CD4-positive, alpha-beta T cell treated with Interleukin-17A for 4 hours (primary cell): ENCODE data around the gene ALDH1L1.
A peak's percentile ranks its signal among the peaks of the same experiment; 100 is the strongest.

Experiments used
- DNase-seq: peaks from one replicate; pipeline ENCODE4 v3.0.0-alpha.2; 2020; ENCODE audit warnings: mixed read lengths

ALDH1L1 gene

DNA sequence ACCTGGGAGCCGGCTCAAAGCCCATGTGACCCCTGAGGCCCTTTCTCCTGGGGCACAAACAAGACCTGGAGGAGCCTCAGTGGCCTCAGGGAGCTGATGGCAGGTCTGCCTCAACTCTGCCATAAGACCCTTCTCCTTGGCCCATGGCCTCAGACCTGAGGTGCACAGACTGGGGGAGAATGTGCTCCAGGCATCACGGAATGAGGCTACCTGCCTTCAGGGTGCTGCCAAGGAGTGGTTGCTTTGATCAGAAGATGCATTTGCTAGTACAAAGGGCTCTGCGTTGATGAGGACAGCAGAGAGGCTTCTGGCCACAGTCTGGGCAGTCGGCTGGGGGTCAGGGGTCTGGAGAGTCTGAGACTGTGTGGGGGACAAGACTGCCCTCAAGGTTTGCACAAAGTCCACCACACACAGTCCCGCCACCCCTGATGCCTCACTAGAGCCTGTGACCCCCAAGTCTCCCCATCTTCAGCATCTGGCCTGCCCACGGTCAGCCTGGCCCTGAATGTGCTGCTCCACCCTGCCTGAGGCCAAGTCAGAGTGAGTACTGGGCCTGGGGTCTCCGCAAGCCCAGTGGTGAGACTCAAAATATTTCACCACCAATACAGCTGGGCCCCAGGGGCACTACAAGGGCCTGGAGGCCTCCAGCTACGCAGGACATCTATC, 26.6 kb downstream of the ALDH1L1 start:
- DNase-seq = no peak

- no peak for DNase-seq
Observed at GRCh38 chr3:126152901-126153694, 27.3 kb downstream of the ALDH1L1 start.

DNA sequence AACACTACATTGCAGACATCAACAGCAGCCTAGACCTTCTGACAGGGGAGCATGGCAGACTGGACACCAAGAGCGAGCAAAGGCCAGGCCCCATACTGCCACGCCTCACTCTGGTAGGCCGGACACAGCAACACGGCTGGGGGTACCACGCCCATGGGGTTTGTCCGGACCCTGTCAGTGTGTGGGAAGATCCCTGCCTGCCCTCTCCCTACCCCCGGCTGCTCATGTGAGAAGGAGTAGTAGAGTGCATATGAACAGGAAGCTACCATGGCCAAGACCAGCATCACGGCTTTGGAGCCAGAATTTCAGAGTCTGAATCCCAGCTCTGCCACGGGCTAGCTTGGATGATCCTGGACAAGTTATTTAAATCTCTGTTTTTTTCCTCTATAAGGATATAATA, 27.9 kb downstream of the ALDH1L1 start:
- no peak for DNase-seq

DNA sequence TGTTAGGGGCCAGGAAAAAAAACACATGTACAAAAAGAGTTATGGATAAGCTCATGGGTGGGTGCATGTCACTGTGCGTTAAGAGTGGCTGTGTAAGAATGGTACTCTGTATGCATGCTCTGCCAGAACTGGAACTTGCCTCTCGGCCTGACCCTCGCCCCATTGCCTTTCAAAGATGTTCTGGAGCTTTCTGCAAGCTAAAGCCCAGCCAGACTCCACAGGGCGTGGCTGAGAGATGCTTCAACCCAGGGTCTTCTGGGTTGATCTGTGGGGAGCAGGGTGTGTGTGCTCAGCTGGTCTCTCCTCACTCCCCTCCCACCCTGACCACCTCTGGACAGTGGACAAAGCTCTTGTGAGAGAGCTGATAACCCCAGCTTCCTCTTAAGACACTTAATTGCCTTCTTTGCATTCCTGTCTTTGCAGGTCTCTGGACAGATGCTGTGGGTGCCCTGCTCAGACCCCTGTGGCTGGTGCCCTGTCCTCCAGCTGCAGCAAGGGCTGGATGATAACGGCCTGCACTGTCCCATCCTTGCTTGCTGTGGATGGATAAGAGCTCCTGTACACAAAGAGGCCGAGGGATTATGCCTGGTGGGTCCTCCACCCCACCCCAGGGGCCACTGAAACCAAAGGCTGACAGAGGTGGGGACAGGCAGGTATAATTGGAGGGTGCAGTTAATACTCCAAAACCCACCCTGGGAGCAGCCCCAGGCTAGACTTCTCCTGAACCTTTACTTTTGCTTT, 28.7 kb downstream of the ALDH1L1 start:
- DNase-seq = no peak

DNA sequence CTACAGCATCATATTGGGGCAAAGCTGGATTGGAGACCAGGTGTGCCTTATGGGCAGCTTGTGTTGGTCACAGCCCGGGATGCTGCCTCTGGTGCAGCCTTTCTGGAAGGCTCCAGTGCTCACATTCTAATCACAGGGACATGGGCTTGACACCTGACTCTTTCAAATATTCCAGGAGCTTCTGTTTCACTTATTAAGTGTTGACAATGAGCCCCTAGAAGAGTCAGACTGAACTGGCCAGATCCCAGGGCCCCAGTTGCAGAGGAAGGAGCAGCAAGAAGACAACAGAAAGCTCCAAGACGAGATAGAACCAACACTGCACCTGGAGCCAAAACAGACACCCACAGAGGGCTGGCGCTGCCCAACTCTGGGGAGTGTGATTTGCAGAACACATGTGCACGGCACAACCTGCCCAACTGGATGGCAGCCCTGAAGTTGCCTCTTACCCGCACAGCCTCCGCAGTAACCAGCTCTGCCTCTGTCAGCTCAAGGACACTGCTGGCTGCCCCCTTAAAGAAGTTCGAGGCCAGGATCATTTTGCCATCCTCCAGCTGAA, 30.3 kb downstream of the ALDH1L1 start:
- DNase-seq = no peak

DNA sequence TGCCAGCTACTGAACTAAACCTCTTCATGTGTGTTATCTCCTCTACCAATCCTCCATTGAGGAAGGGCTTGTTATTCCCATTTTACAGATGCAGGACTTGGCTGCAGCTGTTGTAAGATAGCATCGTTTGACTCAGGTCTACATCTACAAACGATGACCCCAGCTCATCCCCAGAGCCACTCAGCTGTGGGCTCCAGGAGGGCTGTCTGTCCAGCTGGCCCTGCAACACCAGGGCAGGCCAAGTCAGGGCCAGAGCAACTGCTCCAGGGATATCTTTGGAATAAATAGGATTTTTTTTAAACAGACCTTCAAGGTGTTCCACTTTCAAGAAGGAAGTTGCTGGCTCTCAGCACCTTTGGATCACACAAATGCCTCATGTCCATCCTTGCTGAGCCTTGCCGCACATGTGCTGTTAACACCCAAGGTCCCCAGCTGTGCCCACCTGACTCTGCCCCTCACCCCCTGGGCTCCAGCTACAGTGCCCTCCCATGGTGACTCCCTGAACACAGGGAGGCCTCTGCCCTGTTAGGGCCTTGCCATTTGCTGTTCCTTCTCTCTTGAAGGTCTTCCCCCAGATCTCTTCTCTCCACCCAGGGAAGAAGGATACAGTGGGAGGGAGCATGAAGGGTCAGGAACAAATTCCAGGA, 31.0 kb downstream of the ALDH1L1 start:
- no peak for DNase-seq

DNA sequence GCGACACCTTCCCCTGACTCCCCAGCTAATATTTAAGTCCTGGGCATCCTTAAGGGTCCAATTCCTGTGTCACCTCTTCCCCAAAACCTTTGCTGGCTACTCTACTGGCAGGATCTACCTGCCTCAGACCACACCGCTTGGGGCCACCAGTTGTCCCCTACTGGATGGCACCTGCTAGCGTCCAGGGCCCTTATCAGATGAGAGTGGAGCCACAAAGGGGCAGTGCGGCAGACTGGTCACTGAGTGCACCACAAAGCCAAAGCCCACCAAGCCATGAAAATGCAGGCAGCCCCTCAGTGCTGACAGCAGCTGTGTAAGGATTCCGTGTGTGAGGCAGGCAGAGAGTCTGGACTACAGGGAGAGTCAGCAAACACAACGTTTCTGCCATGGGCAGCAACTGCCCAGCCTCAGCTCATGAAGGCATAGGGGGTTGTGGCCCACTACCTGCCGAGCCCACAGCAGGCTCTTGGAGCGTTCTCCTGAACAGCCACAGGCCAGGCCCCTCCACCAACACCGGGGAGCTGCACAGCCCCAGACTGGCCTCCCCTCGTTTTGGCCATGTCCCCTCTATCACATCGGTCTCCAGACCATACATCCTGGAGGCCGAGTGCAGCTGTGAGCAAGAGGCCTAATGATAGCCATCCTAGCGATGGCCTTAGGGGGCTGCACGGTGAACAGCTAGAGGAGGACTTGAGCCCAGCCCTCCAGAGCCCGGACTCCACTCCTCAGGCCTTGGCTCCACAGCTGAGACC, 32.3 kb downstream of the ALDH1L1 start:
- DNase-seq = no peak

- DNase-seq = no peak
Observed at GRCh38 chr3:126147147-126147931, 33.0 kb downstream of the ALDH1L1 start.

GRCh38 chr3:126146525-126147146, 33.8 kb downstream of the ALDH1L1 start:
- no peak for DNase-seq

DNA sequence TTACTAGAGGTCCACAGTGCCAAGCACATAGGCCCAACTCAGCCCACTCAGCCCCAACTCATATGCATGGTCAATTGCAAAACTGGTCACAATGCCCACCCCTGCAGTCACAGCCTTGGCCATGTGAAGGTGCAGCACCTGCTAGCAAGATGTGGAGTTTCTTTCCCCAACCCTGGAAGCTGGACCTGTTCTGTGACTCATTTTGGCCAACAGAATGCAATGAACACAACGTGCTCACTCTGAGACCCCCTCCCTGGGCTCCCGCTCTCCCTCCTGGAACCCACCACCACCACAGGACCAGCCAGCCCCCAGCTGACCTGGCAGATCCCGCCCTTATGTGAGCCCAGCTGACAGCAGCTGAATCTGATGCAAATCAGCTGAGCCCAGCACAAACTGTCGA, 34.4 kb downstream of the ALDH1L1 start:
- no peak for DNase-seq

- DNase-seq = no peak
Observed at GRCh38 chr3:126142652-126143051, 37.7 kb downstream of the ALDH1L1 start.

DNA sequence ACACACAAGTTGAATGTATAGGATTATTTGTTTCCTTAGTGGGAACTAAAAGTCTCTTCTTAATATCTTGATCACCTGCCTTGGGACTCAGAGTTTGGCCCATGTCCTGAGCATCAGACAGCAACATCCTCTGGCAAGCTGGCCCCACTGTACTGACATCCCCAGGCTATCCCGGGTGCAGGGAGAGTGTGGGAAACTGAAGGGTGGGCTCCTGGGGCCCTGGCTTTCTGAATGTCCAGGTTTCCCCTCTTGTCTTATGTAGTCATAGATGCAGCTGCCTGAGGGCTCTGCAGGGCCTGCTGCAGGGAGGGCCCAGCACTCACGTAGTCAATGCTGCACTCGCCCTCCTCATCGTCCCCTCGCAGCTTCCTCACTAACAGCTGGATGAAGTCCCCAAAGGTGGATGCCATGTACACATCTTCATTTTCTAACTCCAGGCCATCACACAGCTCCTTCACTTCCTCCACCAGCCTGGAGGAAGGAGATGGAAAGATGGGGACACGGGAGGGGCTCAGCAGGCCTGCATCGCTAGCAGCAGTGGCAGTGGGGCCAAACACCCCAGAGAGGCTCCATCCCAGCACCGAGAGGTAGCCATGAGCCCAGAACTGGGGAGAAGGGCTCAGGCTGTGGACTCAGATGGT, 42.8 kb downstream of the ALDH1L1 start:
- no peak for DNase-seq

- DNase-seq = no peak
Observed at GRCh38 chr3:126136428-126137220, 43.8 kb downstream of the ALDH1L1 start.

- DNase-seq = no peak
Observed at GRCh38 chr3:126135406-126136076, 44.8 kb downstream of the ALDH1L1 start.

DNA sequence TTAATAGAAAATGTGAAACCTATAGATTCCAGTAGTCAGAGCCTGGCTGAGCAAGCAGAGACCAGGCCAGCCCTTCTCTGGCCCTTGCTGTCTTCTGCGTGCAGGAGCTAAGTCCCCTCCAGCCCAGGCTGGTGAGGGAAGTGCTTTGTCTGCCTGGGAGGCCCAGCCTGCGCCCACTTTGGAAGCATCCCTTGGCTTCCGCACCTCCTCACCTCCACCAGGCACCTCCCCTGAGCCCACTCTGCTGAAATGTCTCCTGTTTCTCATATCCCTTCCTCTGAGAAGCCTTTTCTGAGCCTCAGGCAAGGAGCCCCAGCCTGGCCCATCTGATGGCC, 45.3 kb downstream of the ALDH1L1 start:
- DNase-seq = no peak

DNA sequence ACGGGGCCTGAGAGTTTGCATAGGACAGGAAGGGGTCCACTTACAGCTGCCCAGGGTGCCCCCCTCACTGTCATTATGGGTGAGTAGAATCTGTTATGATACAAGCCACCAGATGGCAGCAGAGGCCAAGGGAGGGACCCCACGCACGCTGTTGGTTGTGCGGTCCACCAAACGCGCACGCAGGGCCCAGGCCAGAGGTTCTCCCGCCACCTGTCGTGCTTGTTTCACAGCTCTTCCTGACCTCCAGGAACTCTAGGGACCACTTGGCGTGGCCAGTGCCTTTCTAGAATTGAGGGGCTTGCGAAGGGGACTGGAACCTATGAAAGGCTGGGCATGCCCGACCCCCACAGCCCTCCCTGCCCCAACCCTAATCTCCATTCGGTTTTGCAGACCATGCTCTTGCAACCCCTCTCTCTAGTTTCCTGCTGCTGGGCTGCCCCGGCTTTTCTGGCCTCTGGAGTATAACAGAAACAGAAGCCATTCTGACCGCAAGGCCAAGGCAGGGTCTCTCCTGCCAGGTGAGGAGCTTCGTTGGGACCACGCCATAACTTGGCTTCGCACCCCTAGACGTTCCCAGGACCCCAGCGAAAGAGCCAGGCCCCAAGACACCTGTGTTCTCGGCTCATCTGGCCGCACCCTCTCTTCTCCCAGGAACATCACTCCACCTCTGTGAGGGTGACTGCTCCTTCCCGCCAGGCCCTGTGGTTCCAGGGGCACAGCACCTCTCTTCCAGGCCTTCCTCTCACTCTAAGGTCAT, 46.0 kb downstream of the ALDH1L1 start:
- peak; percentile 51 for DNase-seq

DNA sequence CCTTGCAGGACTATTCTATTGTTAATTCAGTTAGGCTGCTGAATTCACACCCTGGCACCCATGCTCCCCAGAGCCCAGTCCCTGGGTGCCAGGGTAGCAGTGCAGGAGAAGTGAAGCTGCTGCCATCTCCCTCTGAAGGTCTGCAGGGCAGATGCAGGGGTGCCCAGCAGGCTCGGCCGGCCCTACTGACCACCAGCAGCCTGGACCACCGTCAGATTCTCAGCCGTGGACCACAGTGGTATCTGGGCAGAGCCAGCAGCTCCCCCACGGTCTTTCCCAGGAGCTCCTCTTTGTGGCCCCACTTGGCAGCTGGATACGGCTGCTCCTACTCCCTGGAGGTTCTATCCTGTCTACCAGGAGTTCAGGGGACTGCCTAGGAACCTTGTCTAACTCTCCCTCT, 46.8 kb downstream of the ALDH1L1 start:
- DNase-seq = no peak
